T-helper 1 cell treated with Interleukin-12 subunit alpha and Interleukin-12 subunit beta and Interleukin-4 antibody, amounts not matched to agents 30 ng/mL and 1 ng/mL, for 36 hours (primary cell): Measurements from ENCODE around the gene NEDD4L. TPM values are rescaled to one million over a fixed set of nuclear protein-coding genes. Genes with fewer than 3 reads are reported as not detected.

Source experiments
- intact Hi-C: fragments of 100-400 bp; cut with micrococcal nuclease; formaldehyde crosslinking; loops from one replicate; pipeline ENCODE4 v1.15.1; 2024
- total RNA-seq: library from RNA; stranded (reverse); gene quantifications from 2 replicates; pipeline ENCODE4 v1.2.3, GENCODE V29; 2022

The NEDD4L gene
- total RNA-seq, 1 donor from 2014 or later: 4.3 TPM

DNA sequence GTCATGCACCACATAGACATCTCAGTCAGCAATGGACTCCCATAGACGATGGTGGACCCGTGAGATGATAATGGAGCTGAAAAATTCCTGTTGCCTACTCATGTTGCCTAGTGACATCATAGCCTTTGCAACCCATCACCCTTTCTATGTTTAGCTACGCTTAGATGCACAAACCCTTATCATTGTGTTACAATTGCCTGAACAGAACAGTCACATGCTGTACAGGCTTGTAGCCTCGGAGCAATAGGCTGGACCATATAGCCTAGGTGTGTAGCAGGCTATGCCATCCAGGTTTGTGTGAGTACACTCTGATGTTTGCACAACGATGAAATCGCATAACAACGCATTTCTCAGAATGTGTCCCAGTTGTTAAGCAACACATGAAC is 363.2 kb downstream of the NEDD4L start:
- intact Hi-C loops: no loop called here

DNA sequence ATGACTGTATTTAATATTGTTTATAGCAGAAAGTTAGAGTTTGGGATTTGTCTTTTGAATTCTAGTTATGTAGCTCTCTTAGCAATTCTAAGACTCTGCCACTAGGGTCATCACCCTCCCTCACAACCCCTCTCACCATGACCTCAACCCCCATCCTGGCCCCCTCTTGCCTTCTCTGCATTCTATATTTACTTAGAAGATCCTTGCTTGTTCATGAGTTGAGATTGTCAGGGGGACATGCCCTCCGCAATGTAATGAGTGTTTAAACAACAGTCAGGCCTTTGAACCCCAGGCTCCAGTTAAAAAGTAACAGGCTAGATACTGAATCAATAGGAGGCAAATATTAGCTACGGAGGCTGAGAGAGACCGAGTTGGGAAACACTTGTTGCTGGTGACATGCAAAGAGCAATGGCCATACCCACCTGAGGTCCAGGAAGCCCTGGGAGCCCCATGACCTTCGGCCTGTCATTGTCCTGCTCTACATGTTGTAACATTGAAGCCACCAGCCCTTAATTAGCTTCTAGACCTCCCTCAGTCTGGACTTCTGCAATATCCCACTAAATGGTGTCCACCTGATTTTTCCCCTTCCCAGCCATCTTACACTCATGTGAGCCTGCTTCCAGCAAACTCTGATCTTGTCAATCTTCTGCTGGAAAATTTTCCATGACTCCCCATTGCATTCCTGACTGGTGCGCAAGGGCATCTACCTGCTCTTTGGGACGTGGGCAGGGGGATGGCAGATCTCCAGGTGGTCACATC is 363.8 kb downstream of the NEDD4L start:
- intact Hi-C loops: no loop called here

DNA sequence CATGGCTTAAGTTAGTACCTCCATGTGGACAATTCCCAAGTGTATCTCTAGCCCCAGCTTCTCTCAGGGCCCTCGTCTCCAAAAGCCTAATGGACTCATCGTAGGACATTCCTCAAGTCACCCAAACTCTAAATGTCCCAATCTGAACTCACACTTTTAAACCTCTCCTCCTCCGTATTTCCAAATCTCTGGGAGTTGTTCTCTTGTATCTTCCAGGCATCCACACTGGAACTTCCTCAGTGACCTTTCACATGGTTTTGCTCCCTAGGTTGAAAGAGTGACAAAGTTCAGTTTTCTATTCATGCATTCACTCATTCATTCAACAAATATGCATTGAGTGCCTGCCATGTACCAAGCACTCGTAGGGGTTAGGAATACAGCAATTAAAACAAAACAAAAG is 364.6 kb downstream of the NEDD4L start:
- intact Hi-C loops: no loop called here

DNA sequence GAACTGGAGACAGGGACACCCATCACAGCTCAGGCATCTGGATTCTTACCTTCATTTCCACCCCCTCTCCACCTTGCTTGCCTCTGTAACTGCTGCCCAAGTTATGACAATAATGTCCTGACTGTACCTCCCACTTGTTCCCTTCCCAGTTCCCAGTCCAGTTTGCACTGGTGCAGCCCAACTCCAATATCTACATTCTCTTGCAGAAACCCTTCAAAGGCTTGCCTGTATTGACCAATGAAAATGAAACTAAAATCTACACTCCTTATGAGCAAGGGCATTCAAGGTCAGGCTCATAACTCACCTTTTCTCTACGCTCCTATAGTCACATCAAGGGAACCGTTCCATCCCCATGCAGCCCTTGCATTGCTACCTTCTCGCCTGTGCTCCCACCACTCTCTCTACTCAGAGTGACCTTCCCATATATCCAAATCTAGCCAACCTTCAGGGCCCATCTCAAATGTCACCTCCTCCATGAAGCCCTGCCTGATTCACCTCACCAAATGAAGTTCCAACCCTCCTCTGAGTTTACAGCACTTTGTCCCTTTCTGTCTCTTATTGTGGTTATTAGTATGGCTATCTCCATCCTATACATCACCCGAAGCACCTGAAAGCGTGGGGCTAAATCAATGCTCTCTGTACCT is 365.9 kb downstream of the NEDD4L start:
- intact Hi-C loops: no loop called here

DNA sequence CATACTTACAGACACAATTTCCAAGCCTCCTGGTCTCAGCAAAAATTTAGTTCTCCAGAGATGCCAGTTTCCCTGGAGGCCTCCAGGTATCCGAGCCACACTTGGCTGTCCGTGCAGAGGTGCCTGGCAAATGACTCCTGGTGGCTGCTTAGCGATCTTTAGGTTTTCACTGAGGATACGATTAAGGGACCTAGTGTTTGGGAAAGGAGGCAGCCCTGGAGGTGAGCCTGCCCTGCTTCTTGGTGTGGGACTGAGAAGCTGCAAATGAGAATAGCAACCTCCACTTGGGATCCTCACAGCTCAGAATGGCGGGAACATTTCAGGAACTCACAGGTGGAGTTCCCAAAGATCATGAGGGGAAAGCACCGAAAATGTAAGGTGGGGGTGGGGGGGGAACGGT is 367.3 kb downstream of the NEDD4L start:
- intact Hi-C loops: no loop called here

DNA sequence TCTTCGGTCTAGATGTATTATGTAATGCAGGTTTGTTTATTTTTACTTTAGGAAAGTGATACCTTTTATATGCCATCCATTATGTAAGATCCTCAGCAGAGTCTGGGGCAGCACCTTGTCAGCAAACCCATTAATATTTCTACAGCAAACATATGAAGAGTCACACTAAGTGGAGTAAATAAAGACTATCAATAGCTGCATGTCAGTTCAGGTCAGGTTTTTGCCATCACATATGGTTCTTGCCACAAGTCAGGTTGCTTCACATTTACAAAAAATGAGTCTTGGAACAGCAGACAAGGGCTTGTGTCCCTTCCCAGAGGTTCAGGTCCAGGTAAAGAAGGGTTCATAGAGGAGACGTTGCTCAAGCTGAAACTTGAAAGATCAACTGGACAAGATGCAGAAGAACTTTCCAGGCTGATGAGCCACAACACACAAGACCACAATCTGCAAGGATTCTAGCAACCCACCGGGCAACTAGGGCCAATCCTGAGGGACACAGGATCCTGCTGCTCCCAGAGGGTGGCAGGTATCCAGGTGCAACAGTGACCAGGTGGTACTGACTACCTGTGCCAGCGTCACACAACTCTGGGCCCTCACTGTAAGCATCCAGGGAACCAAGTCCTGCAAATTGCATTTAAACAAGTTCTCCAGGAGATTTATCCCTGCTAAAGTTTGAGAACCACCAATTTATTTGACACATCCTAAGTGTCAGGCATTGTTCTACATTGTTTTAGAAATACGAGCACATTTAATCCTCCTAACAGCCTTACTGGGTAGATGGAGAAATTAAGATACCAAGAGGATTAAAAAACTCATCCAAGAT is 369.0 kb downstream of the NEDD4L start:
- intact Hi-C loops: no loop called here

DNA sequence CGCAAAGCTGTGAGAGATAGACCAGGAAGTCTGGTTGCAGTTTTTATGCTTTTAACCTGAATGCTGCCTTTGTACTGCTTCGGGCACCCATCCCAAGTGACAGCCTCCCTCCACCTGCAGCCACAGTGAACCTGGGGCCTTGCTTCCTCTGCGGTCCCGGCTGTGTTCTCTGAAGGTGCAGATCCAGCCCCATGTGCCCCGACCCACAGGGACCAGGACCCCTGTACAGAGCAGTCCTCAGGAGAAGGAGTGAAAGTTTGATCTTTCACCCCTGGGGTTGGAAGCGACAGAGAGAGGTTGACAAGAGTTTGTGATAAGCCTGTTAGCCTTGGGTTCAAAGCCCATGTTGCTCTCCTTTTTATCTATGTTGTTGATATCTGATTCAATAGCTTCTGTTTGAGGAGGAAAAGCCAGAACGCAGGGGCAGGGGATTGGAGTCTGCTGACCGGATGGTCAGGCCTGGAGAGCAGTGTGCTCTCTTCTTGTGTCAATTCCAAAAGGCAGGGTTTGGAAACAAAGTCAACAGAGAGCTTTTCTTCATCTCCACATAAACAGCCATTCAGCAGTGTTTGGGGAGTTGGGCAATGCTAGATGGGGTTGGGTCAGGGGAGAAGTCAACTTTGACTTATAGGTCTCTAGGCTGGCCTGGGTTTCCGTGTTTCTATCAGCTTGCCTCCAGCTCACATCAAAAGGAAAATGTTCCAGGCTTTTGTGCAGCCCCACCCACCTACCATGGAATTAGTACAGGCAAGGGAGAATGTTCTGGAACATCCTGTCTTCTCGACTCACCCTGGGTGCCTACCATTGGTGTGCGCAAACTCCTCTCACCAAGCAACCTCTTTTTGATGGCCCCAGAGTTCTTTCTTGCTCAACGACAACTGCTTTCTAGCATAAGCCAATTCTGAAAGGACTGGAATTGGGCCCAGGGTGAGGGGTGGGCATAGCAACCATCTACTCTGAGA is 369.9 kb downstream of the NEDD4L start:
- intact Hi-C loops: no loop called here

DNA sequence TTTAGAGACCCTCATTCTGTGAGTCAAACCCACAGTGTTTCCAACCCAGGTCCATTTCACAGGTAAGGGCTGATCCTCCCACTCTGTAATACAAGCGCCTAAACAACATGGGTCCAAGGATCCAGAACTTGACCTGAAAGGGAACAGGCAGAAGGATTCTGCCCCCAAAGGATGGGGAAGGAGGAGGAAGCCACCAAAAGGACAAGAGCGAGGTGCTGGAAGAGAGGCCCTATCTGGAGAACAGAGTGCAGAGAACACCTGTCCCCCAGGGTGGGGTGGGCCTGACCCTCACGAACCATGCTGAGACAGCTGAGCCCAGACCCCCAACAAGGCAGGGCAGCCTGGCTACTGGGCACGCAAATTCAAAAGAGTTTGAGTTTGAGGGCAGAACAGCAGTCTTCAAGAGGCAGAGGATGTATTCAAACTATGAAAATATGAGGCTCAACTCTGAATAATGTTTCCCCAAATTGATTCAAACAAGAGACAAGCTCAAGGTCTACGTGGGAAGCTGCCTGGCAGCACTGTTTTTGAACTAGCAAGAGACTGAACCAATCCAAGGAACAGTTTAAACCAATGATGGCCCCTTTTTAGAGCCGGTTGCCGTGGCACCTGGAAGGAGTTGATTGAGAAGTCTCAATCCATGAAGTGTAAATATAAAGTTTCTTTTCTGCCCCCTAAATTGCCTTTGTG is 372.1 kb downstream of the NEDD4L start:
- intact Hi-C loops: no loop called here

DNA sequence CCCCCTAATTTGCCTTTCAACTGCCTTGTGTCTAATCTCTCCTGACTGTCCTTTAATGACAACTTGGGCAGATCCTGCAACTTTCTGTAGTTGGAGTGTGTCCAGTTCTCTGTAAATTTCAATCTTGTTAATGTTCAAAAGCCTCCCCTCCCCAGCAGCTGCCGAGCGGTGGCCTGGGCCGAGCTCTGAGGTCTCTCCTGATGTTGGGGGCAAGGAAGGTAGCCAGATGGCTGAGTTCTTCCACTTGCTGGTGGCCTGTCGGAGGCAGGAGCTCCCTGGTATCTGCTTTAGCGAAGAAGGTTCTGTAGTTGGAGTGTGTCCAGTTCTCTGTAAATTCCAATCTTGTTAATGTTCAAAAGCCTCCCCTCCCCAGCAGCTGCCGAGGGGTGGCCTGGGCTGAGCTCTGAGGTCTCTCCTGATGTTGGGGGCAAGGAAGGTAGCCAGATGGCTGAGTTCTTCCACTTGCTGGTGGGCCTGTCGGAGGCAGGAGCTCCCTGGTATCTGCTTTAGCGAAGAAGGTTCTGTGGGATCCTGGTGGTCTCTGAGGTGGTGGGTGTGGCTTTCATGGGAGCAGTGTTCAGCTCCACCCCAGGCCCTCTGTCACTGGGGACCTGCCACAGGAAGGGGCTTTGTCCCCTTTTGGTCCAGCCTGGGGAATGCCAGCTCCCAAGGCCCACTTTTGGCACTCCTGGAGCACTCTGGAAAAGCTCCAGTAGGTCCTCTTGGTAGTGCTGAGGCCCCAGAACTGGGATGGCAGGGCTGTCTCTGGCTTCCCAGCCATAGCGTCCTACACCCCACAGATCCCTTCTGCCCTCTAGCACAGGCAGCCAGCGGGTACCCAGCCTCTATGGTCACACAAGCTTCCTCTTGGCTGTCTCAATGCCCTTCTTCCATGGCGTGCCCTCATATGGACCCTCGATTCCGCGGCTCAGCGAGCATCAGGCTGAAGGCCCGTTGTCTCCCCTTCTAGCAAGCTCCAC is 373.0 kb downstream of the NEDD4L start:
- intact Hi-C loops: no loop called here

DNA sequence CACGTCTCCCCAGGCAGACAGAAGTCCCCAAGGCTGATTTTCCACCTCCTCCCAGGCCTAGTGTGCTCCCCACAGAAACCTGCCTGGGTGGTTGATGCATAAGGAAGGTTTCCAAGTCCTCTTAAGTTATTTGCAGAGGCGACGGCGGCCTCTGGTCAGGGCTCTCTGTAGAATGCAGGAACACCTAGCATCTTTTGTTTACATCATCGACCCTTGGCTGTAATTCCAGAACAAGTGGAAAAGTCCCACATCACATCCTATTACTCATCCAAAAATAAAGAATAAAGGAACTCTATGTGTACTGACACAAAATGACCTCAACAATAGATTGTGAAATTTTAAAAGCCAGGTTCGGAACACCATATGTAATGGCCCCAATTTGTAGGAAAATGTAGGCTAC is 373.7 kb downstream of the NEDD4L start:
- intact Hi-C loops: no loop called here

DNA sequence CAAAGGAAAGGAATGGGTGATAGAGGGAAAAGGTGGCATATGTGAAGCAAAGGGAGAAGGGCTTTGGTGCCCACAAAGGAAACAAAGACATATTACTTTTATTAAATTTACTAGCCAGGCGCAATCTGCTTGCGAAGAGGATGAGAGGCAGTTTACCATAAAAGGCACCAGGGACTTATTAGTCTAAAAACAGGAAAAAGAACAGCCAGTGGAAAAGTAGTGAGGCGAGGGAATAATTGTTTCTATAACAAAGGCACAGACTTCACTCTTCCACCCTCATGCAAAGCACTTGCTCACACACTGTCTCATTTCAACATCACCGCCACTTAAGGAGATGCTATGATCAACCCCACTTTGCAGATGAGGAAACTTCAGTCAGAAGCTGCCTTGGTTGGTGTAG is 374.3 kb downstream of the NEDD4L start:
- intact Hi-C loops: no loop called here

DNA sequence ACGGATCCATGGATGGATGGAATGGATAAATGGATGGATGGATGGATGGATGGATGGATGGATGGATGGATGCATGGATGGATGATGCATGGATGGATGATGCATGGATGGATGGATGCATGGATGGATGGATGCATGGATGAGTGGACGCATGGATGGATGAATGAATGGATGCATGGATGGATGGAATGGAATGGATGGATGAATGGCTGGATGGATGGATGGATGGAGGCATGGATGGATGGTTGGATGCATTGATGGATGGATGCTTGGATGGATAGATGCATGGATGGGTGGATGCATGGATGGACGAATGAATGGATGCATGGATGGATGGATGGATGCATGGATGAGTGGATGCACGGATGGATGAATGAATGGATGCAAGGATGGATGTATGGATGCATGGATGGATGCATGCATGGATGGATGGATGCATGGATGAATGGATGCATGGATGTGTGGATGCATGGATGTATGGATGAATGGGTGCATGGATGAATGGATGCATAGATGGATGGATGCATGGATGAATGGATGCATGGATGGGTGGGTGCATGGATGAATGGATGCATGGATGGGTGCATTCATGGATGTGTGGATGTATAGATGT is 375.7 kb downstream of the NEDD4L start:
- intact Hi-C loops: no loop called here

DNA sequence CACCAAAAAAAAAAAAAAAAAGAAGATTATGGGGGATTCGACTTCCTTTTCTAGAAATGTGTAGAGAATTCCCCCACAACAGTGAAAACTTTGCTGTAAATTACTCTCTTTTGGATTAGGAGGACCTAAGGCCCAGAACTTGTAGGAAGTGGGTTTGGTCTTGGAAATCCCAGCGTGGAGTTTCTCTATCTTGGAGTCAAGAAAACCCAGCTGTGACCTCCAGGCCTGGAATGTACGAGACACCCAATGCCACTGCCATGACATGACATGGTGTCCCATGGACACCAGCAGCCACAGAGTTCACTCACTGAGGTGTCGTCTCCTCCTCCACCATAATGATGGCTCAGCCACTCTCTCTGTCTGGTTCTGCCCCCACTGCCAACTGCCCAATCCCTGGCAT is 382.6 kb downstream of the NEDD4L start:
- intact Hi-C loops: no loop called here

DNA sequence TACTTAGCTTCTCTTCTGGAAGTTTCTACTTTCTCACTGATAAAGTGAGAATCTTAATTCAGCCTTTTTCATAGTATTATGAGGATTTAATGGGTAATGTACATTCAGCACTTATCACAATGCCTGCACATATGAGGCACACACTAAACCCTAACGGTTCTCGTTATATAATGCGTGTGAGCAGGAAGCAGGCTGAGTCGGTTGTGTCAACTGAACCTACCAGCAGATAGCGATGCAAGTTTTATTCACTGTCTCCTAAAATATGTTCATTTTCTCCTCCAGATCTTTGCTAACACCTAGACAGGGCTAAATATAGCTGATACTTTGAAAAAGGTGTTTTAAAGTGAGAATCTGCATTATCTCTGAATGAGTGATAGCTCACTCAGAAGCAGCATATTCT is 383.3 kb downstream of the NEDD4L start:
- intact Hi-C loops: no loop called here

DNA sequence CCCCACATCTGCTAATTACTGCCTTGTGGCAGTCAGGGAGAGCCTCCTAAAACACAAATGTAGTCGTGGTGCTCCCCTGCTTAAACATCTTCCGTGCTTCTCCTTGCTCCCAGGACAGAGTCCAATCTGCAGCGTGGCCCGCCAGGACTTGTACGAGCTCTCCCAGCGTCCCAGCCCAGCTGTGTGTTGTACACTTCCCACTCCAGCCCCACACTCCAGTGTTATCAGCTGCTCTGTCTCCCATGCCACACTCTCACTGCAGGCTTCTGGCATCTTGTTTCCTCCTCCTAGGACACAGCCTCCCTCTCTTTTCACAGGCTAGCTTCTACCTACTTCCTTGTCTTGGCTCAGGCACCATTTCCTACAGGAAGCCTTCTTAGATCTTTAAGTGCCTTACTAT is 385.4 kb downstream of the NEDD4L start:
- intact Hi-C loops: no loop called here

DNA sequence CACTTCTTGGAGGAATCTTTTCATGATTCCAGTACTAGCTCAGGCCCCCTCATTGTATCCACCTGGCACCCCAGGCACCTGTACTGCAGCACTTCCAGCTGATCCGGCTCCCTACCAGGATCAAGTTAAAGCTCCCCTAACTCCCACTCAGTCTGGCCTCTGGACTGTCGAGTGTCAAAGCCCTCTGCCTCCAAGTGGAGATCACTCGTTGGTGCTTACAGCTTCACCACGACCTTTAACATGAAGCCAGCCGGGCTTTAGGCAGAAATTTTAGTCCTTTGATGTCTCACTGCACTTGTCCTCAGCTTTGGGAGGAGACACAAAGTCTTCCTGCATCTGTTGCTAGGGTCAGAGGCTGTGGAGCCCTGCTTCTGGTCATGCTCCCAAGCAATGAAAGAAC is 387.2 kb downstream of the NEDD4L start:
- intact Hi-C loops: loop anchor here (10.0 kb wide), 1 partner anchor 264 kb away; no protein-coding TSS in a partner anchor

DNA sequence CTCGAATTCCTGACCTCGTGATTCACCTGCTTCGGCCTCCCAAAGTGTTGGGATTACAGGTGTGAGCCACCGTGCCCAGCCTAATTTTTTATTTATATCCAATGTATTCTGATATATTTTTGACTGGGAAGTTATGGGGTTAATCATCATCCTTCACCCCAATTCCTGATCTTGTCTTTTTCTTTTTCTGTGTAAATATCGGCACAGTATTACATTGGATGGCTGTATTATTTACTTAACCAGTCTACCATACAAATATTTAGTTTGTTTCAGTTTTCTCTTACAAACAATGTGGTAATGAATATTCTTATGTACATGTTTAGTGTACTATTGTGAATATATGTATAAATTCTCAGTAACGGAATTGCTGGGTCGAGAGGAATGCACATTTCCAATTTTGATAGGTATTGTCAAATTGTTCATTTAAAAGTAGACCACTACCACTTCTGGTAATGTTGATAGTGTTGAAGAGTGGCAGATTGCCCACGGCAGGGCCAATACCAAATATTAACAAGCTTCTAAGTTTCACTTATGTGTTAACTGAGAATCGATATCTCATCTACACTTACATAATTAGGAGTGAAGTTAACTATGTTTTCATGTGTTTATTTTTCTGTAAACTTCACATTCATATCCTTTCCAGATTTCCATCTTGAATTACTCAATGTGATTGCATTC is 388.2 kb downstream of the NEDD4L start:
- intact Hi-C loops: loop anchor here (10.0 kb wide), 1 partner anchor 263 kb away; no protein-coding TSS in a partner anchor
